NCI-H2227 (cell line): Measurements from ENCODE around the gene RAB15.

ENCODE experiments used
- DNase-seq: peaks from one replicate; lab custom pipeline; 2025; ENCODE audit not compliant: unreplicated experiment; lab: John Stamatoyannopoulos, UW

Gene RAB15

GRCh38 chr14:64939817-64940190, 32.3 kb downstream of the RAB15 start:
- DNase-seq: no peak

GRCh38 chr14:64938972-64939816, 32.9 kb downstream of the RAB15 start:
- DNase-seq: peak; percentile 24

- peak; percentile 4 for DNase-seq
Measured at GRCh38 chr14:64937821-64938193, 34.3 kb downstream of the RAB15 start.

- no peak for DNase-seq
Measured at GRCh38 chr14:64937171-64937820, 34.8 kb downstream of the RAB15 start.

GRCh38 chr14:64935508-64935907, 36.6 kb downstream of the RAB15 start:
- DNase-seq: no peak

- DNase-seq: no peak
Measured at GRCh38 chr14:64934338-64934929, 37.7 kb downstream of the RAB15 start.

GRCh38 chr14:64932231-64932630, 39.9 kb downstream of the RAB15 start:
- DNase-seq: no peak

- DNase-seq: no peak
Measured at GRCh38 chr14:64931123-64931522, 41.0 kb downstream of the RAB15 start.

GRCh38 chr14:64930085-64930843, 41.9 kb downstream of the RAB15 start:
- no peak for DNase-seq

GRCh38 chr14:64929014-64929359, 43.1 kb downstream of the RAB15 start:
- DNase-seq: no peak

- no peak for DNase-seq
Measured at GRCh38 chr14:64928239-64929013, 43.7 kb downstream of the RAB15 start.

GRCh38 chr14:64927031-64927430, 45.1 kb downstream of the RAB15 start:
- no peak for DNase-seq

GRCh38 chr14:64926398-64926995, 45.6 kb downstream of the RAB15 start:
- no peak for DNase-seq

GRCh38 chr14:64923015-64923414, 49.1 kb downstream of the RAB15 start:
- no peak for DNase-seq

- no peak for DNase-seq
Measured at GRCh38 chr14:64920465-64920864, 51.7 kb downstream of the RAB15 start.

- DNase-seq: no peak
Measured at GRCh38 chr14:64919618-64920017, 52.5 kb downstream of the RAB15 start.

- DNase-seq: no peak
Measured at GRCh38 chr14:64919215-64919614, 52.9 kb downstream of the RAB15 start.

GRCh38 chr14:64918216-64918615, 53.9 kb downstream of the RAB15 start:
- DNase-seq: no peak

GRCh38 chr14:64915797-64916196, 56.3 kb downstream of the RAB15 start:
- no peak for DNase-seq

GRCh38 chr14:64915029-64915424, 57.1 kb downstream of the RAB15 start:
- DNase-seq: no peak
